ENCODE measurements around the gene TRAPPC2B.

TRAPPC2B gene

GRCh38 chr19:57362997-57363687, at the start of gene TRAPPC2B, which contains the start of gene ZNF547:
Gene TRAPPC2B (plus strand): TSS chr19:57363551. CDS start chr19:57364834, 1,283 bp downstream.
Gene ZNF547 (plus strand): TSS chr19:57363551. CDS start chr19:57368556, 5,005 bp downstream.
- DNase-seq (ENCODE audit: low read depth in 1 of 2, low spot score in 1 of 2), result peak; percentile 94 to 95

- no peak for DNase-seq (ENCODE audit: low read depth in 1 of 2, low spot score in 1 of 2)
Observed at GRCh38 chr19:57314146-57314545, 49.2 kb upstream of the TRAPPC2B start.

- DNase-seq (ENCODE audit: low read depth in 1 of 2, low spot score in 1 of 2), result no peak
Observed at GRCh38 chr19:57317503-57317902, 45.8 kb upstream of the TRAPPC2B start.

- no peak for DNase-seq (ENCODE audit: low read depth in 1 of 2, low spot score in 1 of 2)
Observed at GRCh38 chr19:57319869-57320179, 43.5 kb upstream of the TRAPPC2B start.

- DNase-seq (ENCODE audit: low read depth in 1 of 2, low spot score in 1 of 2), result peak; percentile 79 to 85
Observed at GRCh38 chr19:57320180-57321084, 42.9 kb upstream of the TRAPPC2B start, which contains the start of gene ZNF543. Gene ZNF543 (plus strand): TSS chr19:57320472. CDS start chr19:57320854, 382 bp downstream.

GRCh38 chr19:57321116-57321515, 42.2 kb upstream of the TRAPPC2B start:
- DNase-seq (ENCODE audit: low read depth in 1 of 2, low spot score in 1 of 2), result no peak

GRCh38 chr19:57321751-57322150, 41.6 kb upstream of the TRAPPC2B start:
- DNase-seq (ENCODE audit: low read depth in 1 of 2, low spot score in 1 of 2), result no peak

GRCh38 chr19:57324992-57325391, 38.4 kb upstream of the TRAPPC2B start:
- no peak for DNase-seq (ENCODE audit: low read depth in 1 of 2, low spot score in 1 of 2)

- DNase-seq (ENCODE audit: low read depth in 1 of 2, low spot score in 1 of 2), result no peak
Observed at GRCh38 chr19:57327993-57328392, 35.4 kb upstream of the TRAPPC2B start.

- no peak for DNase-seq (ENCODE audit: low read depth in 1 of 2, low spot score in 1 of 2)
Observed at GRCh38 chr19:57334191-57334590, 29.2 kb upstream of the TRAPPC2B start.

- no peak for DNase-seq (ENCODE audit: low read depth in 1 of 2, low spot score in 1 of 2)
Observed at GRCh38 chr19:57338877-57339276, 24.5 kb upstream of the TRAPPC2B start.

- no peak for DNase-seq (ENCODE audit: low read depth in 1 of 2, low spot score in 1 of 2)
Observed at GRCh38 chr19:57342582-57342981, 20.8 kb upstream of the TRAPPC2B start.

GRCh38 chr19:57348136-57348535, 15.2 kb upstream of the TRAPPC2B start:
- DNase-seq (ENCODE audit: low read depth in 1 of 2, low spot score in 1 of 2), result no peak

GRCh38 chr19:57350877-57351805, 12.2 kb upstream of the TRAPPC2B start, which contains the start of gene ZNF304:
Gene ZNF304 (plus strand): TSS chr19:57351271. CDS start chr19:57351665, 394 bp downstream.
- DNase-seq (ENCODE audit: low read depth in 1 of 2, low spot score in 1 of 2), result peak; percentile 63 to 65

- DNase-seq (ENCODE audit: low read depth in 1 of 2, low spot score in 1 of 2), result no peak
Observed at GRCh38 chr19:57351867-57352266, 11.5 kb upstream of the TRAPPC2B start.

- DNase-seq (ENCODE audit: low read depth in 1 of 2, low spot score in 1 of 2), result no peak
Observed at GRCh38 chr19:57355916-57356315, 7.4 kb upstream of the TRAPPC2B start.

GRCh38 chr19:57357406-57357805, 5.9 kb upstream of the TRAPPC2B start:
- no peak for DNase-seq (ENCODE audit: low read depth in 1 of 2, low spot score in 1 of 2)

GRCh38 chr19:57359300-57359699, 4.1 kb upstream of the TRAPPC2B start:
- DNase-seq (ENCODE audit: low read depth in 1 of 2, low spot score in 1 of 2), result no peak

- no peak for DNase-seq (ENCODE audit: low read depth in 1 of 2, low spot score in 1 of 2)
Observed at GRCh38 chr19:57362419-57362818, 932 bp upstream of the TRAPPC2B start.

- no peak for DNase-seq (ENCODE audit: low read depth in 1 of 2, low spot score in 1 of 2)
Observed at GRCh38 chr19:57363688-57364181, 384 bp downstream of the TRAPPC2B start.

- DNase-seq (ENCODE audit: low read depth in 1 of 2, low spot score in 1 of 2), result no peak
Observed at GRCh38 chr19:57366776-57367175, 3.4 kb downstream of the TRAPPC2B start.

All from stimulated activated CD4-positive, alpha-beta T cell treated with anti-CD3 and anti-CD28 coated beads, Interleukin-15, amount 100 ng/mL, for 1 hour (primary cell).